Kidney glomerular epithelial cell (primary cell): ENCODE results near the gene BCL2L11.

Experiments
- DNase-seq: peaks from one replicate; lab custom pipeline; 2025; lab: John Stamatoyannopoulos, UW

Gene BCL2L11

GRCh38 chr2:111191877-111192276, 71.2 kb downstream of the BCL2L11 start:
- no peak for DNase-seq

DNA sequence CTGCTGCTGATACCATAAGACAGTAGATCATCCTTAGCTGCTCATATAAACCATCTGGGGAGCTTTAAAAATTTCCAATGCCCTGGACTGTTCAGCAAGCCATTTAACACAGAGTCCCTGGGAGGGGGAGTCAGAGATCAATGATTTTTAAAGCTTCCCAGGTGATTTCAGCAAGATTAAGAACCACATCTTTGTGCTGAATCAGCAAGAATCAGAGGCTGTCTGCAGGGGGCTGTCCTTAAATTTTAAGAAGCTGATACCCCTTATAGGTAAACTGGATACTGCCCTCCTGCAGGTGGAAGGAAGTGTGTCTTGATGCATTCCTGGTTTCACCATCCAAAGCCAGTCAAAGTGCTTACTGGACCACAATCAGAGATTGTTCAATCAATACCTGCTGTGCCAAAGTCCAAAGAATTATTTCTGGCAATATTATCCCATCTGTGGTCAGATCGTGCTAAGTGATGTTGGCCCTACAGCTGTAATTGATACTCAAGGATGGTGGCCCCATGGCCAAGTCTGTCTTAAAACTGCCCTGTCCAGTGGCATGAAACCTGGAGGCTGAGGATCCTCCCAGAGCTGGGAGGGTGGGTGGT, 72.2 kb downstream of the BCL2L11 start:
- DNase-seq, result no peak

DNA sequence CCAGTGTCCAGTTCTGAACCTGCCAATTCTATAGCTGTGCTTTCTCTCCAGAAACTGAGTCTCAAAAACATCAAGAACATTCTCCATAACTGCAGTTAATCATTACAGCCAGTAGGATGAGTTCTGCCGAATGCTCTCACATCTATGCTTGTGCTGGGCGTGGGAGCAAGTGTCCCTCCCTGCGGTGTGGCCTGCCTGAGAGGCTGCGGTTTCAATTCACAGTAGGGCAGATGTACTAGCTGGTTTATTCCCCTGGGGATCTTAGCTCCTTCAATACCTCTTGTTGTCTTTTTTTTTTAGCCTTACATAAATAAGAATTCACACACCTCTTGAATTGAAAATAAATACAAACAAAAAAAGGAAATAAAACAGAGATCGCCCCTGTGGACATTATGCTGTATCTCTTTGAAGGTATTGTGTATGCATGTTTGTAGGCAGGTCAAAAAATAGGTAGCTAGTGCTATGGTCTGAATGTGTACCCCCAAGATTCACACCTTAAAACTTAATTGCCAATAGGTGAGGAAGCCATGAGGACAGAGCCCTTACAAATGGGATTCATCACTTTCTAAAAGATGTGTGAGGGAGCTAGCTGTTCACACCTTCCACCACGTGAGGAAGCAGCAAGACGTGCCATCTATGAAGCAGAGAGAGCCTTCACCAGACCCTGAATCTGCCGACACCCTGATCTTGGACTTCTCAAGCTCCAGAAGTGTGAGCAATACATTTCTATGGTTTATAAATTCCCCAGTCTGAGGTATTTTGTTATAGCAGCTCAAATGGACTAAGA, 74.3 kb downstream of the BCL2L11 start:
- DNase-seq, result peak; percentile 44

DNA sequence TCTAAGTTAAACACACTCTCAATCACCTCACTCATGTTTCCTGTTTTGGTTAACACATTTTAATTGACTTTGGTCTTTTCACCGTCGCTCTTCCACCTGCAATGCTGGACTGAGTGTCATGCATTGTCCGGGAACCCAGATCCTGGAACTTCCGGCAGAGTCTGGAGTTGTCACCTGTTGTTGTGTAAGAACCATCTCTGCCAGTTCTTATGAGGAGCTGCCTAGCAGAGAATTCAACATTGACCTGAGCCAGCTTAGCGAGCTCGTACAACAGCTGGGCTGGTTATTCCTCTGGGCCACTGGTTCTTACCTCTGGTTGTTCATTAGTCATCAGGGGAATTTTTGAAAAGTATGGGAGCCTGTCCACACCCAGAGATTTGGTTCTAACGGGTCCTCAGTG, 75.7 kb downstream of the BCL2L11 start:
- no peak for DNase-seq

GRCh38 chr2:111198701-111199100, 78.0 kb downstream of the BCL2L11 start:
- DNase-seq, result no peak

GRCh38 chr2:111199840-111200239, 79.1 kb downstream of the BCL2L11 start:
- no peak for DNase-seq

DNA sequence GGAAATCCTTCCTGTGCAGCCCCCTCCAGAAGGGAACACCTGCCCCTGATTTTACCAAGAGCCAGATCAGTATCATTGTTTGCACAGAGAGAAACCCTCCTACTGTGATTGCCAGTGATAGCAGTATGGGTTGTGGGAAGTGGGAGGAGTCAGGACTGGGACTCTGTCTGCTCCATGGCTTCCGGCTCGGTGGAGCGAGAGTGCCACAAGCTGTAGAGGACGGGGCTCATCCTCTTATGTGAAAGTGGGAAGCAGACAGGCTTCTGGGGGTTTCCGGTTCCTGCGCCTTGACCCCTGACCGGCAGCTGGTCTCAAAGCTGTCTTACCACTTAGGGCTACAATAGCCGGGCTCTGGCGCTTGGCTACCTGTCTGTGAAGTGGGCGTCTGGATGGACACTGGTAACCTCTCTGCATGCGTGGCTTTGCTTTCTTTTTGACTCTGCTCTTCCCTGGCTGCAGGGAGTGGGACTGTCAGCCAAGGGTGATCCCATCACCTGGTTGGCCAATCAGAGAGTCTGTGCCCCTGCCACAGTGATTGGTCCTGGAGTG, 79.7 kb downstream of the BCL2L11 start:
- no peak for DNase-seq

GRCh38 chr2:111201214-111201613, 80.5 kb downstream of the BCL2L11 start:
- DNase-seq, result no peak

GRCh38 chr2:111202266-111203040, 81.7 kb downstream of the BCL2L11 start:
- DNase-seq, result peak; percentile 58

GRCh38 chr2:111204706-111205105, 84.0 kb downstream of the BCL2L11 start:
- no peak for DNase-seq

DNA sequence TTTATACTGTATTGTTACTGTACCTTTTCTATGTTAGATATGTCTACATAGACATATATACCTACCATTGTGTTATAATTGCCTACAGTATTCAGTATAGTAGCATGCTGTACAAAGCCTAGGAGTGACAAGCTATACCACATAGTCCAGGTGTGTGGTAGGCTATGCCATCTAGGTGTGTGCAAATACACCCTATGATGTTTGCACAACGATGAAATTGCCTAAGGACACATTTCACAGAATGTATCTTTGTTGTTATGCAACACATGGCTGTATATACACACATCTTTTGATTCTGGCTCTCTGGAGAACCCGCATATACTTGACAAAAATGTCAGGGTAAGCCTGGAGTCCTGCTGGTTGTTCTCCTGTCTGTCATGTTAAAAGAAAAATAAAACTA, 85.1 kb downstream of the BCL2L11 start:
- DNase-seq, result no peak

GRCh38 chr2:111207851-111208250, 87.1 kb downstream of the BCL2L11 start:
- DNase-seq, result no peak

- no peak for DNase-seq
Observed at GRCh38 chr2:111208639-111209038, 87.9 kb downstream of the BCL2L11 start.

DNA sequence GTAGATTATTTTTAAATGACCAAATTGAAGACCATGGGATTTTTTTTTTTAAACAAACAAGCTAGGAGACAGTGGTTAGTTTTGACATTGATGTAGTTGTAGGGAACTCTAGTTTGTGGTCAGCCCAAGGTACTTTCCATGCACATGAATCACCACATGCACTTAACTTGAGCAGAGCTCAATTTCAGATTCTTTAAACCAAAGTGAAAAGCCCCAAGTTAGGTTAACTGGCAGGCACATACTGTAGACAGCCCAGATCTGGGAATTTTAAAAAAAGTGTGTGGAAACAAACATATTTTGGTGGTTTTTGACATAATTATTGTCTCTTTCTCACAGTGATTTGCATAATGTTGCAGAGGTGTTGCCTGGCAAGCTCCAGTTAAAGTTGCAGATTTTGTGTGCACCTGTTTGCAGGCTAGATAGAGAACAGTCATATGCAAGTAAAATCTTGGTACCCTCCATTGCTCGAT, 88.4 kb downstream of the BCL2L11 start:
- peak; percentile 84 for DNase-seq

GRCh38 chr2:111210036-111210435, 89.3 kb downstream of the BCL2L11 start:
- no peak for DNase-seq

GRCh38 chr2:111213877-111214276, 93.2 kb downstream of the BCL2L11 start:
- no peak for DNase-seq

GRCh38 chr2:111216811-111217652, 96.3 kb downstream of the BCL2L11 start:
- DNase-seq, result no peak
